ENCODE measurements around the gene IFFO2. TPM values are rescaled to one million over a fixed set of nuclear protein-coding genes. Genes with fewer than 3 reads are reported as not detected.

IFFO2 gene
- total and polyA plus RNA-seq, 2 of the 13 experiments (the other 11 are each of a cell fraction or from before 2014, with no cell fraction given): 7.3 to 16.7 TPM

GRCh38 chr1:18901147-18901951, 55.1 kb downstream of the IFFO2 start (continued):
- TF ChIP-seq REL (CRISPR knock-in tag; conservative IDR thresholded peaks at IDR 0.05) (no peak), ZNF597 (CRISPR knock-in tag; IDR thresholded peaks at IDR 0.05) (no peak), ONECUT2 (CRISPR knock-in tag; IDR thresholded peaks at IDR 0.05) (no peak), PRMT3 (CRISPR knock-in tag; IDR thresholded peaks at IDR 0.05; ENCODE audit: borderline replicate concordance, low read depth) (no peak), ZNF772 (CRISPR knock-in tag; IDR thresholded peaks at IDR 0.05) (peak; percentile 91), XRCC5 (optimal IDR thresholded peaks at IDR 0.05; ENCODE audit: low read length) (peak; percentile 55), HMGXB3 (CRISPR knock-in tag; IDR thresholded peaks at IDR 0.05; ENCODE audit: borderline replicate concordance) (peak; percentile 70; the same call in 1 of the 2 replicates), CREB3 (CRISPR knock-in tag; IDR thresholded peaks at IDR 0.05) (no peak), ZMYM4 (CRISPR knock-in tag; IDR thresholded peaks at IDR 0.05) (peak; percentile 59), TRIM24 (CRISPR knock-in tag; IDR thresholded peaks at IDR 0.05) (no peak), ZNF367 (CRISPR knock-in tag; IDR thresholded peaks at IDR 0.05; ENCODE audit: borderline replicate concordance) (no peak), ZNF652 (CRISPR knock-in tag; IDR thresholded peaks at IDR 0.05; ENCODE audit: borderline replicate concordance, low read depth) (peak; percentile 60; the same call in 1 of the 2 replicates), CEBPZ (IDR thresholded peaks at IDR 0.05; ENCODE audit: low read length) (no peak), PLRG1 (conservative IDR thresholded peaks at IDR 0.05) (no peak), PHF21A (CRISPR knock-in tag; IDR thresholded peaks at IDR 0.05) (peak; percentile 92), MTF2 (CRISPR knock-in tag; IDR thresholded peaks at IDR 0.05; ENCODE audit: borderline replicate concordance) (no peak), FOXO4 (CRISPR knock-in tag; conservative IDR thresholded peaks at IDR 0.05) (0 out of 2 replicates have a peak, but pooled peaks have one; percentile 45), CHD4 (IDR thresholded peaks at IDR 0.05; ENCODE audit: borderline replicate concordance, low read length) (0 out of 2 replicates have a peak, but pooled peaks have one; percentile 41)
